SKM-1 (cell line): ENCODE measurements around the gene YWHAE.
"Not testable (repeated sequence)": the region's sequence is repeated elsewhere in the genome, so short reads cannot be mapped to it uniquely, and the experiment has no call there.

Experiments used
- DNase-seq: peaks from one replicate; lab custom pipeline; 2025; ENCODE audit not compliant: unreplicated experiment; lab: John Stamatoyannopoulos, UW

Gene YWHAE

DNA sequence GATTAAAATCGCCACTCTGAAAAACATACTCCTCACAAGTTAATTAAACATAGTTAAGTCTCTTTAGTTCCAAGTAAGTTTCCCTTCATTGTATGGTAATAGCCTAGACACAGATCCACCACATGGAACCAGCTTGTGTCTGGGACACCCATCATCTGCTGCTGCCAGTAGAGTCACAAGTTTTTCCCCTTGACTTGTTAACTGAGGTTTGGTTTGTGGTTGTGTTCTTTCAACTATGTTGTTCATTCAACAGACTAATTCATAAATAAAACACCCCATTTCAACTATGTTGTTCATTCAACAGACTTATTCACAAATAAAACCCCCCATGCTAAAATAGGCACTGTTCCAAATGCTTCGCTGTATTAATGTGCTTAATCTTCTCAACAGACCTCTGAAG lies 24.4 kb downstream of the YWHAE start:
- no peak for DNase-seq

DNA sequence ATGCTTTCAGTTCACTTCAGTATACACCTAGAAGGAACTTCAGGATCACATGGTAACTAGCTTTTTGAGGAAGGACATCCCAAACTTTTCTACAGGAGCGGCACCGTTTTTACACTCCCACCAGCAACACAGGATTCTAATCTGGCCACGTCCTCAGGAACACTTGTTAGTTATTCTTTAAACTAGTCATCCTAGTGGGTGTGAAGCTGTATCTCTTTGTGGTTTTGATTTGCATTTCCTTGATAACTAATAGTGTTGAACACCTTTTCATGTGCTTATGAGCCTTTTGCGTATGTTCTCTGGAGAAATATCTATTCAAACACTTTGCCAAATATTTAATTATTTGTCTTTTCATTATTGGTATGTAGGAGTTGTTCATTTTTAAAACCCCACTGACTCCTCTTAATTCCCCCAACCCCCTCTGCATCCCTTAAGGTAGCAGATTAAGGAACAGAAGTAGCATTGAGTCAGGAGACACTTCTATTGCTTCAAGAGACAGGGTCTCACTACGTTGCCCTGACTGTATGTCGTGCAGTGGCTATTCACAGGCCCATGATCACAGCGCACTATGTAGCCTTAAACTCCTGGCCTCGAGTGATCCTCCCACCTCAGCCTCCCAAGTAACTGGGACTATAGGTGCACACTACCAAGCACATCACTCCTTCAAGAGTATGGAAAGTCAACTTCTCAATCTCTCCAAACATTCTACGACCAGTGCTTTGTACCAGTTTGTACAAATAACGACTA lies 25.4 kb downstream of the YWHAE start:
- no peak for DNase-seq

- no peak for DNase-seq
Measured at GRCh38 chr17:1373707-1374237, 26.2 kb downstream of the YWHAE start.

GRCh38 chr17:1372618-1373017 lies 27.4 kb downstream of the YWHAE start:
- no peak for DNase-seq

DNA sequence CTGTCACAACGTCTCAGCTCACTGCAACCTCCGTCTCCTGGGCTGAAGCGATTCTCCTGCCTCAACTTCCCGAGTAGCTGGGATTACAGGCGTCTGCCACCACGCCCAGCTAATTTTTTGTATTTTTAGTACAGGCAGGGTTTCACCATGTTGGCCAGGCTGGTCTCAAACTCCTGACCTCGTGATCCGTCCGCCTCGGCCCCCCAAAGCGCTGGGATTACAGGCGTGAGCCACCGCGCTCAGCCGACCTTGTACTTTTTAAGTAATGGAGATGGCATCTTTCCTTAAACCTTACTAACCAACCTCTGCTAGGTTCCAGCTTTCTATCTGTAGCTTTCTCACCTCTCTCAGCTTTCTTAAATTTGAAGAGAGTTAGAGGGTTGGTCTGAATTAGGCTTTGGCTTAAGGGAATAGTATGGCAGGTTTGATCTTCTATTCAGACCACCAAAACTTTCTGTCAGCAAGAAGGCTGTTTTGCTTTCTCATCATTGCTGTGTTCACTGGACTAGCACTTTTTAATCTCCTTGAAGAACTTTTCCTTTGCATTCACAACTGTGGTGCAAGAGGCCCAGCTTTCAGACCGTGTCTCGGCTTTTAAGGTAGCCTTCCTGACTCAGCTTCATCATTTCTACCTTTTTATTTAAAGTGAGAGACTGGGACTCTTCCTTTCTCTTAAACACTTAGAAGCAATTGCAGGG lies 28.0 kb downstream of the YWHAE start:
- no peak for DNase-seq

DNA sequence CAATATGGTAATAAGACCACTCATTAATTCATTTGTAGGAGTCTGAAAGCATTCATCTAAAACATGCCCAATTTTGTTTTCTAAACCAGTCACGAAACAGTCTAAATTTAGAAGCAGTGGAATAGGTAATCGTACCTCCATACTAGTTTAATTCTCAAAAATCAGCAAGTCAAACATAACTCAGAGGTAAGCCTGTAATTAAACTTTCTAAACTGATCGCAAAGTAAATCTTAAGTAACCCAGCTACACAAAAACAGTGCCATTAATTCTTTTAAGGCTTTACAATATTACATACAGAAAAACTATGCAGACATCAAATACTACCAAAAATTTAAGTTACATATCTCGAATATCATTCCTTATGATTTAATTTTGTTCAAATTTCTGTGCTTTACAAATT lies 31.4 kb downstream of the YWHAE start:
- no peak for DNase-seq

DNA sequence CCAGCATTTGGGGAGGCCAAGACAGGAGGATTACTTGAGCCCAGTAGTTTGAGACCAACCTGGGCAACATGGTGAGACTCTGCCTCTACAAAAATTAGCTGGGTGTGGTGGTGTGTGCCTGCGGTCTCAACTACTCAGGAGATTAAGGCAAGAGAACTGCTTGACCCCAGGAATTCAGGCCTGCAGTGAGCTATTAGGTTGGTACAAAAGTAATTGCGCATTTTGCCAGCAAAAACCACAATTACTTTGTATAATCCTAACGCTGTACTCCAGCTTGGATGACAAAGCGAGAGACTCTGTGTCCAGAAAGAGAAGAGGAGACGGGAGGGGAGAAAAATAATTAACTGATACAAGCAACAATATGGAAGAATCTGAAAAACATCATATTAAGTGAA lies 32.7 kb downstream of the YWHAE start:
- DNase-seq, result no peak

DNA sequence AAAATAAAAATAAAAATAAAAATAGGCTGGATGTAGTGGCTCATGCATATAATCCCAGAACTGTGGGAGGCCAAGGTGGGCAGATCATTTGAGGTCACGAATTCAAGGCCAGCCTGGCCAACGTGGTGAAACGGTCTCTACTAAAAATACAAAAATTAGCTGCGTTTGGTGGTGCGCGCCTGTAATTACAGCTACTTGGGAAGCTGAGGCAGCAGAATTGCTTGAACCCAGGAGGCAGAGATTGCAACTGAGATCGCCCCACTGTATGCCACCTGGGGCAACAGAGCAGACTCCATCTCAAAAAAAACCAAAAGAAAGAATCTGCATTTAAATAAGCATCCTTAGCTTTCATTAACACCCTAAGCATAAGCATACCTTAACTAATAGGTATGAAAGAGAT lies 33.8 kb downstream of the YWHAE start:
- no peak for DNase-seq

DNA sequence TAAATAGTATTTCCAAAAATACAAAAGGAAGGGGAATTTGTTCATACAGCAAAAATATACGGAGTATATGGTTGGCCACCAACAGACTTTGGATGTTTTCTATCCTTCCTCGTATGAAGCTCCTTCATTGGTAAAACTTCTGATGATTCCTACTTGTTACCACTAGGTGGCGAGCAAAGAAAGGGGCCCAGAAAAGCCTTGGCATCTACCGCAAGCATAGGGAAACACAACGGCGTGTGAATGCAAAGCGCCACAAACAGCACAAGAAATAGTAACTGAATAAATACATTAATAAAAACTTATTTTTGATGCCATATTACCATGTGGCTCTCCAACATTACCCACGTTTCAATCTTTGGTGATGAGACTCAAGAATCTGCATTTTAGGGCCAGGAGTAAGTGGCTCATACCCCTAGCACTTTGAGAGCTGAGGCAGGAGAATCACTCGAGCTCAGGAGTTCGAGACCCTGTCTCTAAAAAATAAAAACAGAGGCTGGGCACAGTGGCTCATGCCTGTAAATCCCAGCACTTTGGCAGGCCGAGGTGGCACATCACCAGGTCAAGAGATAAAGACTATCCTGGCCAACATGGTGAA lies 34.5 kb downstream of the YWHAE start:
- DNase-seq, result peak; percentile 40

DNA sequence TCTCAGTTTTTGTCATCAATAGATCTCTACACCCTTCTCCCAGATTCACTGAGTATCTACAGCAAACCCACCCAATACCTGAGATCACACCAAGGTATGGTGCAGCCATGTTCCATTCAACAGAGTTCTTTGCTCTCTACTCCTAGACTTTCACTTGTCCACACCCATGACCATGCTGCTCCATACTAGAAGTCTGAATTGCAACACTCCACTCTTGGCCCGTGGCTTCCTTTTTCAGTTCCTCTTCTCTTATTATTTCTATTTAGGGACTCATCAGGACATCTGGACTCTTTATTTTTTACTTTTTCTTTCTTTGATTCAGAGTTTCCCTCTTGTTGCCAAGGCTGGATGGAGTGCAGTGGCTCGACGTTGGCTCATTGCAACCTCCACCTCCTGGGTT lies 37.1 kb downstream of the YWHAE start:
- DNase-seq, result peak; percentile 17

- no peak for DNase-seq
Measured at GRCh38 chr17:1362065-1362848, 37.8 kb downstream of the YWHAE start.

DNA sequence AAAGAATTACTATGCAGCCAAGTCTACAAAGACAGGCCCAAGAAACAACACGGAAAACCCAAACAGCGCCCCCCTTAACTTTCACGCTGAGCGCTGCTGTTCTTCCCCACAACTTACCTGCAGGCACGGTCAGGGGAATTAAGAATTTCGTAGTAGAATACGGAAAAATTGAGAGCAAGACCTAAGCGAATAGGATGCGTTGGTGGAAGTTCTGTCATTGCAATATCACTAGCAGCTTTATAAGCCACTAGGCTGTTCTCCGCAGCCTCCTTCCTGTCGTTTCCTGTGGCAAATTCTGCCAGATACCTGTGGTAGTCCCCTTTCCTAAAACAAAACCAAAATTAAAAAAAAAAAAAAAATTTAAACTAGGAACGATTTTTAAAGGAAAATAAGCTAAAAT lies 39.0 kb downstream of the YWHAE start:
- no peak for DNase-seq

DNA sequence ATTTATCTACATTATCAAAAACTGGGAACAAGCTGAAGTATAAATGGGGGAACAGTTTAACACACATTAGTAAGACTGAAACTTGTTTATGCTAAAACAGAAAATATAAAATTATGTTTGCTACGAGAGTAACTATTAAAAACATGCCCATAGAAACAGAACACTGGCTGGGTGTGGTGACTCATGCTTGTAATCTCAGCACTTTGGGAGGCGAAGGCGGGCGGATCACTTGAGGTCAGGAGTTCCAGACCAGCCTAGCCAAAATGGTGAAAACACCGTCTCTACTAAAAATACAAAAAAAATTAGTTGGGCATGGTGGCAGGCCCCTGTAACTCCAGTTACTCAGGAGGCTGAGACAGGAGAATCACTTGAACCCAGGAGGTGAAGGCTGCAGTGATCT lies 39.7 kb downstream of the YWHAE start:
- DNase-seq, result not testable (repeated sequence)

- DNase-seq, result no peak
Measured at GRCh38 chr17:1354030-1354429, 46.0 kb downstream of the YWHAE start.

DNA sequence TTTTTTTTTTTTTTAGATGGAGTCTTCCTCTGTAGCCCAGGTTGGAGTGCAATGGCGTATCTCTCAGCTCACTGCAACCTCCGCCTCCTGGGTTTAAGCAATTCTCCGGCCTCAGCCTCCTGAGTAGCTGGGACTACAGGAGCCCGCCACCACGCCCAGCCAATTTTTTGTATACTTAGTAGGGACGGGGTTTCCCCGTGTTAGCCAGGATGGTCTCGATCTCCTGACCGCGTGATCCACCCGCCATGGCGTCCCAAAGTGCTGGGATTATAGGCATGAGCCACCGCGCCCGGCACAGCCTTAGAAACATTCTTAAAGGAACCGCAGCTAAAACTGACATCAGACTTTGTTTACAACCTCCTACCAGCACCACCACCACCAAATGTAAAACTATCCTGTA lies 47.5 kb downstream of the YWHAE start:
- not testable (repeated sequence) for DNase-seq

GRCh38 chr17:1351971-1352370 lies 48.1 kb downstream of the YWHAE start:
- no peak for DNase-seq

- no peak for DNase-seq
Measured at GRCh38 chr17:1351275-1351674, 48.7 kb downstream of the YWHAE start.

DNA sequence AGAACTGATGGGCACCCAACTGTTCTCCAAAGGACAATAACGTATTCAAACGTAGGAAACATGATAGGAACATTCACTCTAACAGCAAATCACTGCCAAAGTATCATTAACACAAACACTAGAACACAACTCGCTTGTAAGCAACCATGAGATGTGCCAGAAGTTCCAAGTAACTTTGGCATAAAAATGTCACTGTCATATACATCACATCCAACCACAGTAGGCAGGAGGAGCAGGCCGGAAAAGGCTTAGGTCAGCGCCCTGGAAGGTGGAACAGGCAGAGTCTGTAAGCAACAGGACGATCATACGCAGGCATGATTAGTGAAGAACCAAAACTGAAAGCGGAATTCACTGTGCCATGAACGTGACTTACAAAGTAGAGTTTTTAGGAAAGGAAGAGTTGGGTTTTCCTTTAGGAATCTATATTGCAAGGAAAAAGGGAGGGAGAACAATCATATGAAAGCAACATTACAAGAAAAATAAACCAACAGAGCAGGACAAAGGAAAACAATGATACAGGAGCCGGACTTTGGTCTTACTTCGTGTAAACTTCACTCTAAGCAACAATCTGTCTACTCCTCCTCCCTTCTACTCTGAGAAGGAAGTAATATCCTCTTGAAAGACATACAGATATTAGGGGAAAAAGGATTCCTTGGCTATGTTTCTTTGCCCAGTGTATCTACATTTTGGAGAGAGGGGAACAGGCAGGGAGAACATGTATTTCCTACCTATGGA lies 52.3 kb downstream of the YWHAE start:
- DNase-seq, result no peak

- no peak for DNase-seq
Measured at GRCh38 chr17:1344521-1344920, 55.5 kb downstream of the YWHAE start.

- no peak for DNase-seq
Measured at GRCh38 chr17:1343554-1343953, 56.5 kb downstream of the YWHAE start.

DNA sequence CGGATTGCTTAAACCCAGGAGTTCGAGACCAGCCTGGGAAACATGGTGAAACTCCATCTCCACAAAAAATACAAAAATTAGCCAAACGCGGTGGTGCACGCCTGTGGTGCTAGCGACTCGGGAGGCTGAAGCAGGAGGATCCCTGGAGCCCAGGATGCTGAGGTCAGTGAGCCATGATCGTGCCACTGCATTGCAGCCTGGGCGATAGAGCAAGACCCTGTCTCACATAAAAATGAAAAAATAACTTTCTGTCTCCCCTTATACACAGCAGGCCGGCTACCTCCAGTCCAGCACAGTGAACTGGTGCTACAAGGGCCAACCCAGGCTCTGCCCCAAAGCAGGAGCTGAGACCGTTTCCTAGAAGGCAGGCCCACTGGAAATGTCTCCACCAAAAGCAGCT lies 59.7 kb downstream of the YWHAE start:
- no peak for DNase-seq
